ENCODE data around the gene WIPF3. TPM values are rescaled to one million over a fixed set of nuclear protein-coding genes. Genes with fewer than 3 reads are reported as not detected.

Gene WIPF3
- total RNA-seq = 0.23 and 0.36 TPM in 2 replicates

GRCh38 chr7:29806208-29806994 lies at the start of gene WIPF3:
TSS of gene WIPF3 (plus strand) at chr7:29806508. CDS start at chr7:29834725, 28,217 bp downstream.
- H3K4me3 ChIP-seq (ENCODE audit: low read depth, low read length) = peak within 1 kb of the TSS; percentile 49
- TF ChIP-seq CTCF (conservative IDR thresholded peaks at IDR 0.05; ENCODE audit: low read depth, low read length) = no peak
- DNase-seq (ENCODE audit: low read depth) = no peak

GRCh38 chr7:29763266-29763665 lies 43.0 kb upstream of the WIPF3 start:
- no peak overlapping the region for H3K4me3 ChIP-seq (ENCODE audit: low read depth, low read length)
- no peak for TF ChIP-seq CTCF (conservative IDR thresholded peaks at IDR 0.05; ENCODE audit: low read depth, low read length)
- DNase-seq (ENCODE audit: low read depth) = no peak

GRCh38 chr7:29764227-29764626 lies 42.1 kb upstream of the WIPF3 start:
- peak; percentile 50 for TF ChIP-seq CTCF (conservative IDR thresholded peaks at IDR 0.05; ENCODE audit: low read depth, low read length)
- DNase-seq (ENCODE audit: low read depth) = no peak
- no peak overlapping the region for H3K4me3 ChIP-seq (ENCODE audit: low read depth, low read length)

GRCh38 chr7:29765490-29765889 lies 40.8 kb upstream of the WIPF3 start:
- no peak for DNase-seq (ENCODE audit: low read depth)
- no peak for TF ChIP-seq CTCF (conservative IDR thresholded peaks at IDR 0.05; ENCODE audit: low read depth, low read length)
- no peak overlapping the region for H3K4me3 ChIP-seq (ENCODE audit: low read depth, low read length)

- H3K4me3 ChIP-seq (ENCODE audit: low read depth, low read length) = no peak overlapping the region
- DNase-seq (ENCODE audit: low read depth) = no peak
- TF ChIP-seq CTCF (conservative IDR thresholded peaks at IDR 0.05; ENCODE audit: low read depth, low read length) = no peak
Measured at GRCh38 chr7:29770371-29770770, 35.9 kb upstream of the WIPF3 start.

GRCh38 chr7:29771081-29771816 lies 35.1 kb upstream of the WIPF3 start:
- TF ChIP-seq CTCF (conservative IDR thresholded peaks at IDR 0.05; ENCODE audit: low read depth, low read length) = no peak
- H3K4me3 ChIP-seq (ENCODE audit: low read depth, low read length) = no peak overlapping the region
- no peak for DNase-seq (ENCODE audit: low read depth)
